Esophagus squamous epithelium (tissue), 5 donors: ENCODE data around the gene RBKS. TPM values are rescaled to one million over a fixed set of nuclear protein-coding genes. Genes with fewer than 3 reads are reported as not detected.

ENCODE experiments used
- DNase-seq: peaks from one replicate; lab custom pipeline; 2025; lab: John Stamatoyannopoulos, UW
- H3K27ac ChIP-seq, 4 donors: fragments of 200-600 bp; sonication (generic); one replicate each; pipeline ENCODE4 v1.5.1; 2016 to 2019; ENCODE audit warnings: mild to moderate bottlenecking in 1 of 4
- H3K27me3 ChIP-seq, 4 donors: fragments of 200-600 bp; sonication (generic); 1 replicate in 3 of 4; 2 replicates in 1 of 4; pipeline versions ENCODE4 v1.5.1 to v1.6.0; 2017 to 2021; ENCODE audit warnings: antibody characterized with exemption in 1 of 4
- H3K36me3 ChIP-seq, 3 donors: fragments of 200-600 bp; sonication (generic); one replicate each; pipeline ENCODE4 v1.5.1; 2016 to 2019
- H3K4me1 ChIP-seq, 3 donors: fragments of 200-600 bp; sonication (generic); one replicate each; pipeline ENCODE4 v1.5.1; 2017 to 2019
- H3K4me3 ChIP-seq, 4 donors: fragments of 200-600 bp; sonication (generic); 1 replicate in 3 of 4; 2 replicates in 1 of 4; pipeline ENCODE4 v1.5.1; 2016 to 2019; ENCODE audit warnings: mild to moderate bottlenecking in 2 of 4, moderate library complexity in 1 of 4
- H3K9me3 ChIP-seq, 3 donors: fragments of 200-600 bp; sonication (generic); one replicate each; pipeline ENCODE4 v1.5.1; 2016 to 2019
- POLR2A ChIP-seq, 4 donors: fragments of 450-650 bp; IDR thresholded peaks; one replicate each; pipeline ENCODE4 v1.6.1; 2017; ENCODE audit warnings: antibody characterized with exemption in 4 of 4, mild to moderate bottlenecking in 4 of 4, moderate library complexity in 3 of 4
- WGBS, 2 donors: methylation state at CpG; one replicate each; pipeline ENCODE4 v1.1.5; 2018; 5-methylcytosine and 5-hydroxymethylcytosine counted together
- intact Hi-C: fragments of 100-400 bp; cut with DNase I; formaldehyde crosslinking; loops from one replicate; pipeline ENCODE4 v1.15.0; 2022
- total RNA-seq, 4 donors: library from RNA; depleted of rRNA; stranded (reverse); fragments of >200 nt; gene quantifications; one replicate each; pipeline ENCODE4 v1.1.0, GENCODE V29; 2016
- TF ChIP-seq, protein P1 (sequence below), 6 experiments: fragments of 450-650 bp in 4 of 6; fragments of 200-600 bp in 2 of 6; sonication (generic) in 2 of 6; IDR thresholded peaks; one replicate each; pipeline ENCODE4 v1.5.1; 2016 to 2019; ENCODE audit warnings: antibody characterized with exemption in 6 of 6, mild to moderate bottlenecking in 4 of 6, moderate library complexity in 4 of 6
- donor health status: DM: yes; HTN: yes; CAD: no.

RBKS gene
- total RNA-seq, 4 donors from 2014 or later = 1.4 to 5.2 (median 1.6) TPM

- Histone ChIP-seq H3K9me3 (no peaks in the 10 kb centered on the region), H3K27me3 (no peaks in the 10 kb centered on the region), H3K36me3 (no peaks in the 10 kb centered on the region), H3K27ac (no peak overlapping the region), H3K4me1 (peaks cover 0 to 7% (median 7%) of the 10 kb centered on the region in 3 donors), H3K4me3 (no peak overlapping the region)
- no peak for DNase-seq
- intact Hi-C loops = no loop called here
- TF ChIP-seq, protein P1, sequence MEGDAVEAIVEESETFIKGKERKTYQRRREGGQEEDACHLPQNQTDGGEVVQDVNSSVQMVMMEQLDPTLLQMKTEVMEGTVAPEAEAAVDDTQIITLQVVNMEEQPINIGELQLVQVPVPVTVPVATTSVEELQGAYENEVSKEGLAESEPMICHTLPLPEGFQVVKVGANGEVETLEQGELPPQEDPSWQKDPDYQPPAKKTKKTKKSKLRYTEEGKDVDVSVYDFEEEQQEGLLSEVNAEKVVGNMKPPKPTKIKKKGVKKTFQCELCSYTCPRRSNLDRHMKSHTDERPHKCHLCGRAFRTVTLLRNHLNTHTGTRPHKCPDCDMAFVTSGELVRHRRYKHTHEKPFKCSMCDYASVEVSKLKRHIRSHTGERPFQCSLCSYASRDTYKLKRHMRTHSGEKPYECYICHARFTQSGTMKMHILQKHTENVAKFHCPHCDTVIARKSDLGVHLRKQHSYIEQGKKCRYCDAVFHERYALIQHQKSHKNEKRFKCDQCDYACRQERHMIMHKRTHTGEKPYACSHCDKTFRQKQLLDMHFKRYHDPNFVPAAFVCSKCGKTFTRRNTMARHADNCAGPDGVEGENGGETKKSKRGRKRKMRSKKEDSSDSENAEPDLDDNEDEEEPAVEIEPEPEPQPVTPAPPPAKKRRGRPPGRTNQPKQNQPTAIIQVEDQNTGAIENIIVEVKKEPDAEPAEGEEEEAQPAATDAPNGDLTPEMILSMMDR (IDR thresholded peaks at IDR 0.05) = no peak
- TF ChIP-seq POLR2A (IDR thresholded peaks at IDR 0.05) = no peak
- WGBS, 2 donors = 97% methylated on average over 1 of the region's 1 CpG
These were observed 99.4 kb downstream of the RBKS start for GRCh38 chr2:27790796-27791195.

DNA sequence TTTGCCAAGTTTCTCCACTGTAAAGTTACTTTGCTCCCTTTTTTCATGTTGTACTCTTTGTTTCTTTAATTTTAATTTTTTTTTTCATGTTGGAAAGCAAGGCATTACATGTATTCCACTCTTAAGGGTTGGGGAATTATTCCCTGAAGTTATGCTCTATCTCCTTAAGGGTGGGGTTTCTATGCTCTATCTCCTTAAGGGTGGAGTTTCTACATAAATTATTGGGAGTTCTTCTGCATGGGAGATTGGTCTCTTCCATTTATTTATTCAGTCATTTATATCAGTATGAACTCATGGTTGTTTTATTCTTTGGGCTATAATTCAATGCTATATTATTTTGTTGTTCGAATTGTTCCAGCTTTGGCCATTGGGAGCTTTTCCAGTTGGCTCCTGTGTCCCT is 107.5 kb downstream of the RBKS start:
- WGBS, 2 donors = 50 to 73% methylated on average over 1 of the region's 1 CpG
- intact Hi-C loops = no loop called here
- no peaks in the 10 kb centered on the region for H3K27me3 ChIP-seq
- H3K4me3 ChIP-seq = no peak overlapping the region
- H3K4me1 ChIP-seq = peaks cover 0 to 28% (median 8%) of the 10 kb centered on the region in 3 donors
- H3K27ac ChIP-seq = no peak overlapping the region
- H3K9me3 ChIP-seq = no peaks in the 10 kb centered on the region
- DNase-seq = no peak
- H3K36me3 ChIP-seq = peaks cover 0 to 33% (median 0%) of the 10 kb centered on the region in 3 donors
- no peak for TF ChIP-seq POLR2A (IDR thresholded peaks at IDR 0.05)
- TF ChIP-seq, protein P1 (IDR thresholded peaks at IDR 0.05) = no peak

- no peak for DNase-seq
- intact Hi-C loops = no loop called here
- TF ChIP-seq POLR2A (IDR thresholded peaks at IDR 0.05) = no peak
- TF ChIP-seq, protein P1 (IDR thresholded peaks at IDR 0.05) = no peak
- peaks cover 0 to 45% (median 0%) of the 10 kb centered on the region in 3 donors for H3K36me3 ChIP-seq
- H3K4me1 ChIP-seq = peaks cover 0 to 41% (median 11%) of the 10 kb centered on the region in 3 donors
- no peak overlapping the region for H3K4me3 ChIP-seq
- H3K27me3 ChIP-seq = no peaks in the 10 kb centered on the region
- H3K27ac ChIP-seq = no peak overlapping the region
- 87 to 90% methylated on average over 2 of the region's 2 CpGs for WGBS, 2 donors
- no peaks in the 10 kb centered on the region for H3K9me3 ChIP-seq
These were observed 108.7 kb downstream of the RBKS start for GRCh38 chr2:27781496-27781895.

DNA sequence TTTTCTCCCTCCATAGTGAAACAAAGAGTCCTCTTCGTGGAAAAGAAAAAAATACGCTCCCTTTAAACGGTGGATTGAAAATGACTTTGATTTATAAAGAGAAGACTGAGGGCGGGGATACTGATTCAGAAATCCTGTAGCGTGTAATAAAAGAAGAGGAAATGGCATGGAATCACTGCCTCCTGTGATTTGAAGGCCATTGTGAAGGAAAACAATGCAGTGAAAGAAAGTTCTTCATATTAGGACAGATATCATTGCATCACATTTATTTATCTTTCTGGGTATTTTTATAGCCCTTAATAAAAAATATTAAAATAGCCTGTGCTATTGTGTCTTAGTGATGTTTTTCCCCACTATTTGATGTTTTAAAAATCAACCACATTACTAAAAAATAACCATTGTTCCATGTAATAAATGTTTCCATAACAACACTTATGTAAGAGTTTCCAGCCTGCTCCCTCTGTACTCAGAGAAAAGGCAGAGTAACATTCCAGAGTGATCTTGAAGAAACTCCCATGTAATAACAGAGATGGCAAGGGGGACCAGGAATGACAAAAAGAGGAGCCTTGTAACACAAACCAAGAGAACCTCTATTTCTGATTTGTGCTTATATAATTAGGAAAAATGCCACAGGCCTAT is 110.7 kb downstream of the RBKS start:
- no peak for TF ChIP-seq POLR2A (IDR thresholded peaks at IDR 0.05)
- TF ChIP-seq, protein P1 (IDR thresholded peaks at IDR 0.05) = no peak
- DNase-seq = no peak
- WGBS, 2 donors = 54 to 58% methylated on average over 5 of the region's 5 CpGs
- H3K27ac ChIP-seq = peak overlapping the region; percentile 35 to 82 (median 76)
- H3K36me3 ChIP-seq = peaks cover 0 to 63% (median 0%) of the 10 kb centered on the region in 3 donors
- no peaks in the 10 kb centered on the region for H3K9me3 ChIP-seq
- peaks cover under 1 to 60% (median 11%) of the 10 kb centered on the region in 3 donors for H3K4me1 ChIP-seq
- intact Hi-C loops = no loop called here
- H3K4me3 ChIP-seq = no peak overlapping the region
- H3K27me3 ChIP-seq = no peaks in the 10 kb centered on the region

- peak overlapping the region in 3 of 4 donors; percentile 22 to 82 (median 73) for H3K27ac ChIP-seq
- intact Hi-C loops = no loop called here
- H3K9me3 ChIP-seq = no peaks in the 10 kb centered on the region
- WGBS, 2 donors = 82 to 84% methylated on average over 3 of the region's 3 CpGs
- no peaks in the 10 kb centered on the region for H3K27me3 ChIP-seq
- peaks cover 13 to 85% (median 27%) of the 10 kb centered on the region in 3 donors for H3K4me1 ChIP-seq
- peaks cover 0 to 67% (median 0%) of the 10 kb centered on the region in 3 donors for H3K36me3 ChIP-seq
- DNase-seq = no peak
- H3K4me3 ChIP-seq = no peak overlapping the region
- TF ChIP-seq, protein P1 (IDR thresholded peaks at IDR 0.05) = no peak
- no peak for TF ChIP-seq POLR2A (IDR thresholded peaks at IDR 0.05)
These were observed 113.5 kb downstream of the RBKS start for GRCh38 chr2:27776696-27777095.
